ENCODE results near the gene ZNF382.

Gene ZNF382

GRCh38 chr19:36679455-36679854 is 74.3 kb downstream of the ZNF382 start:
- no peak for DNase-seq (ENCODE audit: low read depth in 3 of 3)
